HCT116 (cell line): ENCODE results near the gene SCPEP1.

Source experiments
- CEBPB ChIP-seq: IDR thresholded peaks from 2 replicates; pipeline ENCODE4 v1.6.1; 2012; ENCODE audit warnings: low read depth
- CTCF ChIP-seq, 3 experiments: fragments of 200-600 bp in 1 of 3; sonication (generic) in 1 of 3; IDR thresholded peaks in 2 of 3; conservative IDR thresholded peaks in 1 of 3; 2 replicates each; pipeline ENCODE4 v1.5.1; 2012 to 2017; ENCODE audit warnings: low read depth in 2 of 3, low read length in 2 of 3, antibody characterized with exemption in 1 of 3, borderline replicate concordance in 1 of 3, control low read depth in 1 of 3, mild to moderate bottlenecking in 1 of 3, mixed read lengths in 1 of 3, mixed run types in 1 of 3, moderate library complexity in 1 of 3; ENCODE audit not compliant: insufficient read depth in 1 of 3
- POLR2AphosphoS5 ChIP-seq: IDR thresholded peaks from 2 replicates; pipeline ENCODE4 v1.6.1; 2011; ENCODE audit warnings: mild to moderate bottlenecking, low read depth, low read length, moderate library complexity
- SIN3A ChIP-seq: IDR thresholded peaks from 2 replicates; pipeline ENCODE4 v1.6.1; 2012; ENCODE audit warnings: low read depth

GRCh38 chr17:57001541-57001940 is 23.6 kb downstream of the SCPEP1 start:
- no peak for TF ChIP-seq SIN3A
- no peak for TF ChIP-seq POLR2AphosphoS5
- TF ChIP-seq CTCF (IDR thresholded peaks at IDR 0.05 in 2 of 3, conservative IDR thresholded peaks at IDR 0.05 in 1 of 3; ENCODE audit: borderline replicate concordance in 1 of 3, insufficient read depth in 1 of 3, low read depth in 2 of 3, low read length in 2 of 3) = no peak
- TF ChIP-seq CEBPB = no peak
